Stimulated activated CD4-positive, alpha-beta T cell treated with anti-CD3 and anti-CD28 coated beads, Interleukin-2, amount 100 ng/mL, for 24 hours (primary cell): ENCODE measurements around the gene UBE2G2.

Source experiments
- DNase-seq, 2 donors: peaks; one replicate each; pipeline ENCODE4 v3.0.0-alpha.2; 2020

The UBE2G2 gene

DNA sequence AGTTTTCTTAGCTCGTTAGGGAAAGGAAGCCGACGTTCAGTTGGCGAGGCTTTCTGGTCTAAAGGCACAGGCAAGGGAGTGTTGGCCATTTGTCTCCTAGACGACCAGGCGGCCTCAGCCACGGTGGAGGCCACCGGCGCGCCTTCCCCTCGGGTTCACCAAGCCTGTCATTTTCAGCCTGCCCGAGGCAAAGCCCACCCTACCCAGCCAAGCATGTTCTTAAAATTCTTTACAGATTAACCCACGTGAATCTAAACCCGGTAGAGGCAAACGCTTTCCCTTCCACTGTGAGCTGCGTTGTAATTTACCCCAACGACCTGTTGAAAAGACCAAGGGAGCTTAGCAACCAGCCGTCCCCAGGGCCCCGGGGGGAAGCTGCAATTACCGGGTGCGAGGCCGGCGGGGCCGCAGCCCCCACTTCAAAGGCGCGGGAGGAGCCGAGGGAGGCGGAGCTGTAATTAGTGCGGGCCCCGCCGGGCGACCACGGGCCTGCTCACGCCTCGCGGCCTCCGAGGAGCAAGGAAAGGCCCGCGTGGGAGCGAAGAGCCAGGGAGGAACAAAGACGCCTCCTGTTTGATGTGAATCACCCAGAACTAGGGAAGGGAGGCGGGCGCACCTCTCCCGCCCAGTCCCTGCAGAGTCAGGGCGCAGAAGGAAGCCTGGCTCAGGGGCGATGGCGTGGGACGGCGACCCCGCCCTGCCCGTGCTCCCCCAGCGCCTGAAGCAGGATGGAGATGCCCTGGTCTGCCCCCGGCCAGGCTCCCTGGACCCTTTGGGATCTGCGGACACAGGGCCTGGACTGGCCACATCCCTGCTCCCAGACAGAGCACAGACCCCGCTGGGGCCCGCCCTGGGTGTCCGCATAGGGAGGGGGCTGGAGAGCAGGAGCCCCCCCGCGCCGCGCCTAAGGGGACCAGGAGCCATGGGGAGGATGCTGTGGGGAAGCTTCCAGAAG lies 78.2 kb downstream of the UBE2G2 start:
- peak in 1 of 2 donors; percentile 27 for DNase-seq

DNA sequence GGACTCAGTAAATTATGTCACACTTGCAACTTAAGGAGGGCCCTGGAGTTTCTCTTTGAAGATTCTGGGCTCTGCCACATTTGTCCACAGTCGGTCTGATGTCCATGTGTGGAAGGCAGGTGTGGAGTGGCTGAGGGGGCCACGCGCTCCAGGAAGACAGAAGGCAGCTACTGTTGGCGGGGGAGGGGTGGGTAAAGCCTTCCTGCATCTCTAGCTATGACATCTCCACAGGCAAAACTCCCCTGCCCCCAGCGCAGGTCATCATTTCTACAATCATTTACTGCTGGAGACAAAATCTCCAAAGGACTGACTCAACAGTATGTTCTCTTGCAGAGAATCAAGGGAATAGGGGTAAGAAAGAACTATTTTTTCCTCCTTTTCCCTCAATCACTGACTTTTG lies 78.9 kb downstream of the UBE2G2 start:
- no peak for DNase-seq

DNA sequence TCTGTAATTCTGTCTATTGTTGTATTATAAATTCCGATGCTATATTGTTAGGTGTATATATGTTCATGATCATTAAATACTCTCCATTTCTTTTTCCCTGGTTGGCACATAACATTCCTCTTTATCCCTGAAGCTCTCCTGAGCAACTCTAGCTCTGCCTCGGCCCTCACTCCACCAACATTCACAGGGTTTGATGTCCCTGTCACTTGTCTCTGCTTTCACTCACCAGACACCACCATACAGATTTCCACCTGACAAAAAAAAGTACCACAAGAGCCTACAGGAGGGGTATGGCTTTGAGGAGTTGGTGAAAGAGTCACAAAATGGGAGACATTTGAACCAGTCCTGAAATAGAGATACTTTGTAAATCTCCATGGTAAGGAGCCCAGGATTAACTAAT lies 81.5 kb downstream of the UBE2G2 start:
- no peak for DNase-seq
